AG09309 (cell line): ENCODE measurements around the gene CCDC63.

ENCODE experiments used
- DNase-seq: peaks from one replicate; pipeline ENCODE4 v3.0.0-alpha.2; 2010; ENCODE audit warnings: low read depth
- H3K4me3 ChIP-seq: 2 replicates; pipeline ENCODE4 v1.5.1; 2011; ENCODE audit warnings: mild to moderate bottlenecking, low read depth, low read length, moderate library complexity; ENCODE audit not compliant: control insufficient read depth
- TF ChIP-seq, protein P1 (sequence below): IDR thresholded peaks from 2 replicates; pipeline ENCODE4 v1.5.1; 2011; ENCODE audit warnings: mild to moderate bottlenecking, low read depth, low read length, inconsistent platforms; ENCODE audit not compliant: insufficient read depth, control insufficient read depth; ENCODE audit errors: missing control alignments

Gene CCDC63

DNA sequence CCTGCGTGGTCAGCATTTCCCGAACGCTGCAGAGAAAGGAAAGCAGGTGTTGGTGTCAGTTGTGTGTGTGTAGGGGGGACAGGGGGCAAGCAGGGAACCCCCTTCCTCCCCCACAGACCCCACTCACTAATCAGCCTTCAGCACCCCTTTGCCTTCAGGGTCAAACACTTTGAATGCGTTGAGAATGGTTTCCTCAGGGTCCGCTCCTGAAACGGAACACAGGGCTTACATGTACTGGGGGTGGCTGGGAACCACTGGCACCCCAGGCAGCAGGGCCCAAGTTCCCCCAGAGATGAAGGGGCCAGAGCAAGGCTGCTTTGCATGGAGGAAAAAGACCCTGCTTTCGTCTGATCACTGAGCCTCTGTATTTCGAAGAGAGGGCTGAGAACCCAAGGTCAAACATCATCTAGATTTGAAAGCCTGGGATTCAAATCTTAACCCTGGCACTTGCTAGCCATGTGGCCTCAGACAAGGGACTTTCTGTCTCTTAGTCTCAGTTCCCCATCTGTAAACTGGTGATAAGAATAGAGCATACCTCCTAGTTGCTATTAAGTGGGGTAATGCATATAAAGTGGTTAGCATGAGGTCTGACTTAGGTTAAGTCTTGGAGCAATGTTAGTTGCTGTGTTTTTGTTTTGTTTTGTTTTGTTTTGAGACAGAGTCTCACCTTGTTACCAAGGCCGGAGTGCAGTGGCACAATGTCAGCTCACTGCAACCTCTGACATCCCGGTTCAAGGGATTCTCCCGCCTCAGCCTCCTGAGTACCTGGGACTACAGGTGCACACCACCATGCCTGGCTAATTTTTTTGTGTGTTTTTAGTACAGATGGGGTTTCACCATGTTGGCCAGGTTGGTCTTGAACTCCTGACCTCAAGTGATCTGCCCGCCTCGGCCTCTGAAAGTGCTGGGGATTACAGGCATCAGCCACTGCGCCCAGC, 66.6 kb downstream of the CCDC63 start:
- no peak for DNase-seq
- H3K4me3 ChIP-seq, result no peak overlapping the region
- TF ChIP-seq, protein P1, sequence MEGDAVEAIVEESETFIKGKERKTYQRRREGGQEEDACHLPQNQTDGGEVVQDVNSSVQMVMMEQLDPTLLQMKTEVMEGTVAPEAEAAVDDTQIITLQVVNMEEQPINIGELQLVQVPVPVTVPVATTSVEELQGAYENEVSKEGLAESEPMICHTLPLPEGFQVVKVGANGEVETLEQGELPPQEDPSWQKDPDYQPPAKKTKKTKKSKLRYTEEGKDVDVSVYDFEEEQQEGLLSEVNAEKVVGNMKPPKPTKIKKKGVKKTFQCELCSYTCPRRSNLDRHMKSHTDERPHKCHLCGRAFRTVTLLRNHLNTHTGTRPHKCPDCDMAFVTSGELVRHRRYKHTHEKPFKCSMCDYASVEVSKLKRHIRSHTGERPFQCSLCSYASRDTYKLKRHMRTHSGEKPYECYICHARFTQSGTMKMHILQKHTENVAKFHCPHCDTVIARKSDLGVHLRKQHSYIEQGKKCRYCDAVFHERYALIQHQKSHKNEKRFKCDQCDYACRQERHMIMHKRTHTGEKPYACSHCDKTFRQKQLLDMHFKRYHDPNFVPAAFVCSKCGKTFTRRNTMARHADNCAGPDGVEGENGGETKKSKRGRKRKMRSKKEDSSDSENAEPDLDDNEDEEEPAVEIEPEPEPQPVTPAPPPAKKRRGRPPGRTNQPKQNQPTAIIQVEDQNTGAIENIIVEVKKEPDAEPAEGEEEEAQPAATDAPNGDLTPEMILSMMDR, result no peak

DNA sequence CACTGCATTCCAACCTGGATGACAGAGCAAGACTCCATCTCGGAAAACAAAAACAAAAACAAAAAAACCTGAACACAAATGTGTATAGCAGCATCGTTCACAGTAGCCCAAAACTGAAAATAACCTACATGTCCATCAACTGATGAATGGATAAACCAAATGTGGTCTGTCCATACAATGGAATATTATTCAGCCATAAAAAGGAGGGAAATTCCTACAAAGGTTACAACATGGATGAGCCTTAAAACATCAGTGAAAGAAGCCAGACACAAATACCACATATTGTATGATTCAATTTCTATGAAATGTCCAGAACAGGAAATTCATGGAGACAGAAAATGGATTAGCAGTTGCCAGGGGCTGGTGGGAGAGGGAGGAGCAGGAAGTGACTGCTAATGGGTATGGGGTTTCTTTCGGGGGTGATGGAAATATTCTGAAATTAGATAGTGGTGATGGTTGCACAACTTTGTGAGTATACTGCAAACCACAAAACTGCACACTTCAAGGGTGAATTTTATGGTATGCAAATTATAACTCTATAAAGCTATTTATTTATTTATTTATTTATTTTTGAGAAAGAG, 69.6 kb downstream of the CCDC63 start:
- no peak overlapping the region for H3K4me3 ChIP-seq
- TF ChIP-seq, protein P1, result no peak
- no peak for DNase-seq

DNA sequence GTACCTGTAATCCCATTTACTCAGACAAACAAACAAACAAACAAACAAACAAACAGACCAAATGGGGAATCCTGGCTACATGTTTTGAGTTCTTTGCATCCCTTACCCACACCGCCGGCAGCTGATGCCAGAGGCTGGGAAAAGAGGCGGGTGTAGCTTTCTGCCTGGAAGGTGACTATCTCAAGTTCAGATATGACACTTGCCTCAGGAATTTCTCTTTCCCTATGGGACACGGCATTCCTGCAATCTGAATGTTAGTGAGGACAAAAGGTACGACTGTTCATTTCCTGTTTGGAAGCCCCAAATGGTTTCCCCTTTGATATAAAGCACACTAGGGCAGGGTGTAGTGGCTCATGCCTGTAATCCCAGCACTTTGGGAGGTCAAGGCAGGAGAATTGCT, 70.7 kb downstream of the CCDC63 start:
- TF ChIP-seq, protein P1, result no peak
- DNase-seq, result no peak
- H3K4me3 ChIP-seq, result no peak overlapping the region

DNA sequence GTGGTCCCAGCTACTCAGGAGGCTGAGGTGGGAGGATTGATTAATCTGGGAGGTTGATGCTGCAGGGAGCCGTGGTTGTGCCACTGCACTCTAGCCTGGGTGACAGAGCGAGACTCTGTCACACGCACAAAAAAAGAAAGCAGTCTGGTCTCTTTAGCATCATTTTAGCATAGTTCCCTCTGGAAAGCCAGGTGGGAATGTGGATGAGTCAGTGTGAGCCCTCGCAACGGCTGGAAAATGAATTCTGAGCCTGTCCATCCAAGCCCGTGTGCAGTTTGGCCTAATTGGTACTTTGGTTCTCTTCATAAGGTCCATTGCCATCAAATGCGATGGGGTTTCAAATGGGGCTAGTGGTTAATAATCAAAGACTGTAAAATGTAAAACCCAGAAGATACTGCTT, 71.2 kb downstream of the CCDC63 start:
- TF ChIP-seq, protein P1, result no peak
- no peak overlapping the region for H3K4me3 ChIP-seq
- DNase-seq, result no peak

DNA sequence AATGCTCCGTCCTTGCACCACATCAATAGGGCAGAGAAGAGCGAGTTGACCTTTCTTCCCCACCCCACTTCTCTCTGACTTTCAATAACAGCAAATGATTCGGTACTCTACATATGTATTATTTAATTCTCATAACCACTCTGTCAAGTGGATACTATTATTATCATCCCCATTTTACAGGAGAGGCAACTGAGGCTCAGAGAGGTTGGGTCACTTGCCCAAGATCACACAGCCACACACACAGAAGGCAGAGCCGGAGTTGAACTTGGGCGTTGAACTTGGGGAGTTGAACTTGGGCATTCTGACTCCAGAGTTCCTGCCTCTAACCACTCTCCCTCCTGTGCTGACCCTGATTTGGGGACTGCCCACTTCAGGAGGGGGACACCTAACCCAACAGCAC, 72.9 kb downstream of the CCDC63 start:
- TF ChIP-seq, protein P1, result no peak
- H3K4me3 ChIP-seq, result no peak overlapping the region
- no peak for DNase-seq

DNA sequence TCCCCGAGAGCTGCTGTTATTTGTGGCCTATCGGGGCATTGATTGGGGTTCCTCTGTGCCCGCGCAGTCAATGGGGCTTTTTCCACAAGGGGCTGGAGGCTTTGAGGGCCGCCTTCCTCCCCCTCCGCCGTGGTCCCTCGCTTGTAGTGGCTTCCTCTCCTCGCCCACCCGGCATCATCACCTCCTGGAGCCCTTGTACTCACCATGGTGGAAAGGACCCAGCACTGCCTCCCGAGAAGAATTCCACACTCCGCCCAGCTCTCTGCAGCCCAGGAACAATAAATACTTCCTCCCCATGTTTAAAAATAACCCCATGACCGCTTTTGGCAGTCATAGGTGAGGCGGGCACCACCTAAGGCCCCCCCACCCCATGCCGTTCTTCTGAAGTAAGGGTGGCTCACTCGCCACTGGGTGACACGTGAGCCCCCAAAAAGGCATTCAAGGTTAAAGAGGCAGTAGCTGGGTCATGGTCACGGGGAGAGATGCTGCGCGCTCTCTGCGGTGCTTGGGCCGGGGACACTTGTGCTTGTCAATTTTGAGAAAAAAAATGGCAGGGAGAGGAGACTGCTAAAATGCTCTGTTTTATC, 73.6 kb downstream of the CCDC63 start, which contains the start of gene MYL2:
Gene MYL2 (minus strand): TSS at position 256 of the 587 bp plus-strand sequence. CDS start 50 bp downstream, at position 206.
- TF ChIP-seq, protein P1, result no peak
- no peak within 1 kb of the TSS for H3K4me3 ChIP-seq
- DNase-seq, result no peak
